Measurements from ENCODE around the gene SUZ12.

GRCh38 chr17:32007463-32008298, 70.9 kb downstream of the SUZ12 start:
- TF ChIP-seq, protein P1, sequence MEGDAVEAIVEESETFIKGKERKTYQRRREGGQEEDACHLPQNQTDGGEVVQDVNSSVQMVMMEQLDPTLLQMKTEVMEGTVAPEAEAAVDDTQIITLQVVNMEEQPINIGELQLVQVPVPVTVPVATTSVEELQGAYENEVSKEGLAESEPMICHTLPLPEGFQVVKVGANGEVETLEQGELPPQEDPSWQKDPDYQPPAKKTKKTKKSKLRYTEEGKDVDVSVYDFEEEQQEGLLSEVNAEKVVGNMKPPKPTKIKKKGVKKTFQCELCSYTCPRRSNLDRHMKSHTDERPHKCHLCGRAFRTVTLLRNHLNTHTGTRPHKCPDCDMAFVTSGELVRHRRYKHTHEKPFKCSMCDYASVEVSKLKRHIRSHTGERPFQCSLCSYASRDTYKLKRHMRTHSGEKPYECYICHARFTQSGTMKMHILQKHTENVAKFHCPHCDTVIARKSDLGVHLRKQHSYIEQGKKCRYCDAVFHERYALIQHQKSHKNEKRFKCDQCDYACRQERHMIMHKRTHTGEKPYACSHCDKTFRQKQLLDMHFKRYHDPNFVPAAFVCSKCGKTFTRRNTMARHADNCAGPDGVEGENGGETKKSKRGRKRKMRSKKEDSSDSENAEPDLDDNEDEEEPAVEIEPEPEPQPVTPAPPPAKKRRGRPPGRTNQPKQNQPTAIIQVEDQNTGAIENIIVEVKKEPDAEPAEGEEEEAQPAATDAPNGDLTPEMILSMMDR (IDR thresholded peaks at IDR 0.05), result no peak
- no peak for TF ChIP-seq POLR2A (IDR thresholded peaks at IDR 0.05)
